ENCODE data around the gene LRRC15.

LRRC15 gene

GRCh38 chr3:194306109-194306686 lies 63.3 kb downstream of the LRRC15 start:
- H3K36me3 ChIP-seq (ENCODE audit: control insufficient read depth, insufficient read depth, low read length), result no peaks in the 10 kb centered on the region
- H3K27ac ChIP-seq (ENCODE audit: low read depth, low read length), result no peak overlapping the region
- H3K4me3 ChIP-seq (ENCODE audit: low read length), result no peak overlapping the region
- H3K4me1 ChIP-seq (ENCODE audit: control insufficient read depth, insufficient read depth, low read length), result no peaks in the 10 kb centered on the region
- no peaks in the 10 kb centered on the region for H3K27me3 ChIP-seq (ENCODE audit: control insufficient read depth, insufficient read depth, low read length)
- no peak overlapping the region for H3K9ac ChIP-seq (ENCODE audit: low read length)

GRCh38 chr3:194305356-194306108 lies 64.0 kb downstream of the LRRC15 start:
- no peaks in the 10 kb centered on the region for H3K36me3 ChIP-seq (ENCODE audit: control insufficient read depth, insufficient read depth, low read length)
- no peak overlapping the region for H3K27ac ChIP-seq (ENCODE audit: low read depth, low read length)
- H3K27me3 ChIP-seq (ENCODE audit: control insufficient read depth, insufficient read depth, low read length), result no peaks in the 10 kb centered on the region
- peaks cover 3% of the 10 kb centered on the region for H3K4me1 ChIP-seq (ENCODE audit: control insufficient read depth, insufficient read depth, low read length)
- no peak overlapping the region for H3K9ac ChIP-seq (ENCODE audit: low read length)
- H3K4me3 ChIP-seq (ENCODE audit: low read length), result no peak overlapping the region
